Calu3 (cell line): ENCODE results near the gene ID1. TPM values are rescaled to one million over a fixed set of nuclear protein-coding genes. Genes with fewer than 3 reads are reported as not detected.

Experiments
- BruUV-seq: library from RNA; stranded (reverse); fragments of 400-500 nt; replicated peaks from 2 replicates; lab custom pipeline; 2021; lab: Mats Ljungman, UMichigan
- CTCF ChIA-PET: fragments of 300-600 bp; sonication (Branson Sonifier 250); formaldehyde crosslinking; loops from one replicate; lab custom pipeline; 2022; ENCODE audit warnings: antibody characterized with exemption; lab: Charles Lee
- DNase-seq: peaks from one replicate; pipeline ENCODE4 v3.0.0; 2022
- H3K27ac Mint-ChIP-seq: one replicate; pipeline ENCODE4 v1.8.0; 2022; ENCODE audit warnings: mixed read lengths; ENCODE audit not compliant: unreplicated experiment
- H3K27me3 Mint-ChIP-seq: one replicate; pipeline ENCODE4 v1.8.0; 2022; ENCODE audit warnings: mixed read lengths; ENCODE audit not compliant: unreplicated experiment
- H3K36me3 Mint-ChIP-seq: one replicate; pipeline ENCODE4 v1.8.0; 2022; ENCODE audit warnings: mild to moderate bottlenecking, moderate library complexity, mixed read lengths; ENCODE audit not compliant: insufficient read depth, unreplicated experiment
- H3K4me1 Mint-ChIP-seq: one replicate; pipeline ENCODE4 v1.8.0; 2022; ENCODE audit warnings: mild to moderate bottlenecking, low read depth, mixed read lengths; ENCODE audit not compliant: unreplicated experiment
- H3K4me3 Mint-ChIP-seq: one replicate; pipeline ENCODE4 v1.8.0; 2022; ENCODE audit warnings: mild to moderate bottlenecking, low read depth, moderate library complexity, mixed read lengths; ENCODE audit not compliant: unreplicated experiment
- H3K9me3 Mint-ChIP-seq: one replicate; pipeline ENCODE4 v1.8.0; 2022; ENCODE audit warnings: low read depth, mixed read lengths; ENCODE audit not compliant: unreplicated experiment
- intact Hi-C: fragments of 100-400 bp; cut with micrococcal nuclease; formaldehyde crosslinking; loops from one replicate; pipeline ENCODE4 v1.10.0; 2022; ENCODE audit not compliant: unreplicated experiment
- total RNA-seq: library from RNA; stranded (reverse); gene quantifications from 2 replicates; pipeline ENCODE4 v1.2.3, GENCODE V29; 2022
- TF ChIP-seq, protein P1 (sequence below): fragments of 200-600 bp; IDR thresholded peaks from one replicate; pipeline ENCODE4 v1.8.0; 2022; ENCODE audit warnings: antibody characterized with exemption; ENCODE audit not compliant: unreplicated experiment

The ID1 gene
- total RNA-seq, 1 experiment from 2014 or later: 347 TPM

DNA sequence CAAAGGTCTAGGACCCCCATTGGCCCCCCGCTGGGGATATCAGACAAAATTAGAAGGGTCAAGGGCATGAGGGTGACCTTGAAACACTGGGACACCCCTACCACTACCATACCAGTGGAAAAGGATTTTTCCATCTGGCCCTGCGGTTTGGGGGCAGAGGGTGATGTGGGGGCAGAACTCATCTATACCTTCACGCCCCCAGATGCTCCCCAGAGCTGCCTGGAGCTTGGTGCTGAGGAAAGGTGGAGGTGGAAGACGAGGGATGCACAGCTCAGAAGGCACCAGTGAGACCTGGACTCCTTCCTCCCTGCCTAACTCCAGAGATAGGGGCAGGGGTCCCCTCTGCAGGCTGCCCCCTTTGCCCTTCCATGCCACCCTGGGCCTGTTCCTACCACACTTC is 33.7 kb downstream of the ID1 start:
- intact Hi-C loops: no loop called here

DNA sequence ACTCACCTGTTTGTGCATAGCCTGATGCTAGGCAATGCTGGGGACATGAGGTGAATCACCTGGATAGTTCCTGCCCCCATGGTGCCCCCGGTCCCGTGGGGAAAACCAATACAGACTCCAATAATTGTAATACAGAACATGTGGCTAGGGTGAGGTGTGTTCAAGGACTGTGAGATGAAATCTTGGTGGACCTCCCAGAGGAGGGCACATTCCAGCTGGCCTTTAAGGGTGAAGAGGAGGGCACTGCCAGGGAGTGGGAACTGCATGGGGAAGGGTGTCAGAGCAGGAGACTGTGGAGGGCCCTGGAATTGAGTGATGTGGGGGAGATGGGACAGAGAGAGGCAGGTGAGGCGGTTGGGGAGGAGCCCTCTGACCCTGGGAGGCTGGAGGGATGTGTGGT is 35.2 kb downstream of the ID1 start:
- intact Hi-C loops: no loop called here
- no TSS peak for BruUV-seq
- H3K27ac Mint-ChIP-seq: no peak overlapping the region

More for the DNA sequence above, 33.7 kb downstream of the ID1 start:
- no peak for DNase-seq
- Mint-ChIP-seq H3K4me1 (no peaks in the 10 kb centered on the region), H3K27me3 (peaks cover 13% of the 10 kb centered on the region), H3K9me3 (no peaks in the 10 kb centered on the region), H3K27ac (no peak overlapping the region), H3K36me3 (no peaks in the 10 kb centered on the region), H3K4me3 (no peak overlapping the region)
- BruUV-seq: no TSS peak
- CTCF ChIA-PET: no interaction called here
- TF ChIP-seq, protein P1, sequence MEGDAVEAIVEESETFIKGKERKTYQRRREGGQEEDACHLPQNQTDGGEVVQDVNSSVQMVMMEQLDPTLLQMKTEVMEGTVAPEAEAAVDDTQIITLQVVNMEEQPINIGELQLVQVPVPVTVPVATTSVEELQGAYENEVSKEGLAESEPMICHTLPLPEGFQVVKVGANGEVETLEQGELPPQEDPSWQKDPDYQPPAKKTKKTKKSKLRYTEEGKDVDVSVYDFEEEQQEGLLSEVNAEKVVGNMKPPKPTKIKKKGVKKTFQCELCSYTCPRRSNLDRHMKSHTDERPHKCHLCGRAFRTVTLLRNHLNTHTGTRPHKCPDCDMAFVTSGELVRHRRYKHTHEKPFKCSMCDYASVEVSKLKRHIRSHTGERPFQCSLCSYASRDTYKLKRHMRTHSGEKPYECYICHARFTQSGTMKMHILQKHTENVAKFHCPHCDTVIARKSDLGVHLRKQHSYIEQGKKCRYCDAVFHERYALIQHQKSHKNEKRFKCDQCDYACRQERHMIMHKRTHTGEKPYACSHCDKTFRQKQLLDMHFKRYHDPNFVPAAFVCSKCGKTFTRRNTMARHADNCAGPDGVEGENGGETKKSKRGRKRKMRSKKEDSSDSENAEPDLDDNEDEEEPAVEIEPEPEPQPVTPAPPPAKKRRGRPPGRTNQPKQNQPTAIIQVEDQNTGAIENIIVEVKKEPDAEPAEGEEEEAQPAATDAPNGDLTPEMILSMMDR: no peak

DNA sequence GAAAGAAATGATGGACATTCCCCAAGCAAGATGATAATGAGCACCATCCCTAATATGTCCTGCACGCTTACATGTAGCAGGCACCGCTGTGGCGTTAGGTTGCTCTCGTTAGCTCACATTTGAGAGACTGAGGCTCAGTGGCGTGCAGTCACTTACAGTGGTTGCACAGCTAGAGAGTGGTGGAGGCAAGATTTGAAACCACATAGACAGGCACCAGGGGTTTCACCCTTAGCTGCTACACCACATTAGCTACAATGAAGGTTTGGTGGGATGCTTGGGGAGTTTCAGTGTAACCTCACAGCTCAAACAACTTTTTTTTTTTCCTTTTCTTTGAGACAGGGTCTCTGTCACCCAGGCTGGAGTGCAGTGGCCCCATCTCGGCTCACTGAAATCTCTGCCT is 36.3 kb downstream of the ID1 start:
- no peak for DNase-seq
- intact Hi-C loops: no loop called here
- CTCF ChIA-PET: interaction anchor here (0.6 to 3.8 kb wide), 3 partner anchors 18 to 195 kb away, joined by 3 to 15 read pairs (median 4); partner anchors contain the start of gene BCL2L1
- Mint-ChIP-seq H3K27me3 (peaks cover 13% of the 10 kb centered on the region), H3K36me3 (no peaks in the 10 kb centered on the region), H3K4me1 (no peaks in the 10 kb centered on the region), H3K9me3 (no peaks in the 10 kb centered on the region), H3K4me3 (no peak overlapping the region), H3K27ac (no peak overlapping the region)
- TF ChIP-seq, protein P1: no peak
- no TSS peak for BruUV-seq

More for the DNA sequence above, 35.2 kb downstream of the ID1 start:
- CTCF ChIA-PET: interaction anchor here (3.8 kb wide), 1 partner anchor 83 kb away, joined by 15 read pairs; the partner anchor contains the start of gene BCL2L1
- Mint-ChIP-seq H3K4me3 (no peak overlapping the region), H3K27me3 (peaks cover 13% of the 10 kb centered on the region), H3K9me3 (no peaks in the 10 kb centered on the region), H3K36me3 (no peaks in the 10 kb centered on the region), H3K4me1 (no peaks in the 10 kb centered on the region)
- TF ChIP-seq, protein P1: no peak
- no peak for DNase-seq

DNA sequence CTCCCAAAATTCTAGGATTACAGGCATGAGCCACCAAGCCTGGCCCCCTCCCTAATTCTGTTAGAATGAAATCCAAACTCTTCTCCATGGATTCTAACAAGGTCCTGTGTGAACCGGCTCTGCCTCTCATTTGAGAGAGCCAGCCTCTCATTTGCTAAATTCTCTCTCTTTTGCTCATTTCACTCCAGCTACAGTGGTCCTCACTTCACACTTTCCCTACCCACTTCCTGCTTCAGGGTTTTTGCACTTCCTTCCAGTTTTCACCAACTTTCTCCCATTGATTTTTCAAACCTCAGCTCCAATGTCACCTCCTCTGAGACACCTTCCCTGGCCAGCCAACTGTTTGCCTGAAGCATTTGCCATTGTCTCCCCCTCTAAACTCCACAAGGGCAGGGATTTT is 37.7 kb downstream of the ID1 start:
- TF ChIP-seq, protein P1: no peak
- intact Hi-C loops: no loop called here
- H3K4me3 Mint-ChIP-seq: no peak overlapping the region
- no peaks in the 10 kb centered on the region for H3K36me3 Mint-ChIP-seq
- no peaks in the 10 kb centered on the region for H3K9me3 Mint-ChIP-seq
- H3K27me3 Mint-ChIP-seq: peaks cover 13% of the 10 kb centered on the region
- H3K27ac Mint-ChIP-seq: no peak overlapping the region
- BruUV-seq: no TSS peak
- CTCF ChIA-PET: interaction anchor here (1.1 to 3.8 kb wide), 2 partner anchors 16 to 80 kb away, joined by 3 to 15 read pairs; partner anchors contain the start of gene BCL2L1
- no peaks in the 10 kb centered on the region for H3K4me1 Mint-ChIP-seq
- DNase-seq: no peak
